NCI-H1694 treated with DMSO at 0.1 percent for 48 hours (cell line): Measurements from ENCODE around the gene MYZAP.

Experiments
- DNase-seq: peaks from one replicate; lab custom pipeline; 2025; lab: John Stamatoyannopoulos, UW

MYZAP gene

DNA sequence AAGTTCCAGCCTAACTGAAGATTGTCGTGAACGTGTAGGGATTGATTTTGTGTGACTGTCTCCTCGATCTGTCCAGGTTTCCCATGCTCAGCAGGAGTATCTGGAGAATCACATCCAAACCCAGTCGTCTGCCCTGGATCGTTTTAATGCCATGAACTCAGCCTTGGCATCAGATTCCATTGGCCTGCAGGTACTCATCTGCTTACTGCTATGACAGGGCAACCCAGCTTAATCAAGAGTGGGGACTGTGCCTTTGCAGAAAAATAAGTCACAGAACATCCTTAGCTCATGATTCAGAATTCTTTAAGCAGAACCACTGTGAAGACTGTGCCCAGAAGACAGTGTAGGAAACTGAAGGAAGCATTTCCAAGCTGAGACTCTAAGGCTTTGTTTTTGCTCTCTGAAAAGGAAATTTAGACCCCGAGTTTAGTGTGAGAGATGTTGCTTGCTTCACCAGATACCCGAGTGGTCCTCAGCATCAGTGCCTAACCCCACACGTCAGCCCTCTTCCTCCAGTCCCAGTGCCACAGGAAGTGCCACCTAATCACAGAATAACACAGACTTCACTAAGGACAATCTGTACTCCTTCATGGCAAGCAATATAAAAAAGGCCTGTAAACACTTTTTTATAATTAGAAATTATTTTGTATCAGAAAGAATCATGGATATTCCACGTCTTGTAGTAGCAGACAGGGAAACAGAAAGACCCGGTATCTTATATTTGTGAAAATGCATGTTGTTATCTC lies 34.2 kb downstream of the MYZAP start:
- DNase-seq: no peak

DNA sequence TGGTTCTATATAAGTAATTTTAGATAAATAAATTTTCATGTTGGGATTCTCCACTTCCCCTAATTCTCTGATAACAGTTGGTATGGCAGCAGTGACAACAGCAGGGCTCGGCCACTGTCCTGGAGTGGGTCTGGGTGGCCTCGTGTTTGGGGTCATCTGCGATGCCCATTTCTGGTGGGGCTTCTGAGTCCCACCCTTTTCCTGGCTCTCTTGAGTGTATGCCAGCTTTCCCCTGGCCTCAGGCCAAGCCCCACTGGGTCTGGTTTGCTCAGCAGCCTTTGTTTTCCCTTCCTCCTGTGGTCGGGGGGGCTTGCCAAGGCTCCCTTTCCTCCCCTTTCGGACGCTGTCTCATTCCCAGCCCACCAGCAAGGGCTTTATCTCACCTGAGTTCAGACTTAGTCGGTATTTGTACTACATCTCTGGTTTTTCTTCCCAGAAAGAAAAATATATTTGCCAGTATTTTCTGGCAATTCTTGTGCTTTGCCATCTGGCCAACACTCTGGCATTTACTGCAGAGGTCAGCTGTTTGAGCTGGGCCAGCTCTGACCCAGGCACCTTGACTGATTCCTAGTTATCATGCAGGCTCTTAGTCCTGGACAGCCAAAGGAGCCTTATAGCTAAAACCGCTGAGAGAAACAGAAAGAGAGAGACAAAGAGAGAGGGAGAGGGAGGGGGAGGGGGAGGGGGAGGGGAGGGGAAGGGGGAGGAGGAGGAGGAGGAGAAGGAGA lies 35.2 kb downstream of the MYZAP start:
- no peak for DNase-seq

DNA sequence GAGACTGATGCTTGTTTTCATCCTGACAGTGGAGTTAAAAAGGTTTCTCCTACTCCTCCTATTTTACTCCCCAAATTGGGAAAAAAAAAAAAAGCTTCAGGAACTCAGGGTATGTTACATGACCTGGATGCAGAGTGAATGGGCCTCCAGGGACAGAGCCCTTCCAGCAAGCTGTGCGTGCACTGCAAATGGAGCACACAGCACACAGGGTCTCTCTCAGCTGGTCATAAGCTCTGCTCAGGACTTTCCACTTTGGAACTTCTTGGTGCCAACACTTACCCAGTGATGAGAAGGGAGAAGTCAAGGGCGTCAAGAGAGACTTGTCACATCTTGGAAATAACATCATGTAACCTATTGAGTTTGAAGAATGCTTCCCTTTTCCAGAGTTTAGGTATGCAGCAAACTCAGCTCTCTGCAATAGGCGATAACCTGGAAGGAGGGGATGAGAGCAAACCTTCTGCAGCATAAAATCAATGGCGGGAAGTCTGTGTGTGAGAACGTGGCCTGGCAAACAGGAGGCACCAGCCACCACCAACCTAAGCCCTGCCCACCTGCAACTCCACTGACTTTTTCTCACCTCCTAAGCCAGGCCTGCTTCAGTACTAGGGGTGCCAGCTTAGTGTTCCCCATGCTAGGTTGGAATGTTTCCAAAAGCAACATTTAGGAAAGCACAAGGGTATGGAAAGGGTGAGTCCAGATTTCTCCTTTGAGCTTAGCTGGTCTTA lies 39.8 kb downstream of the MYZAP start:
- DNase-seq: no peak

DNA sequence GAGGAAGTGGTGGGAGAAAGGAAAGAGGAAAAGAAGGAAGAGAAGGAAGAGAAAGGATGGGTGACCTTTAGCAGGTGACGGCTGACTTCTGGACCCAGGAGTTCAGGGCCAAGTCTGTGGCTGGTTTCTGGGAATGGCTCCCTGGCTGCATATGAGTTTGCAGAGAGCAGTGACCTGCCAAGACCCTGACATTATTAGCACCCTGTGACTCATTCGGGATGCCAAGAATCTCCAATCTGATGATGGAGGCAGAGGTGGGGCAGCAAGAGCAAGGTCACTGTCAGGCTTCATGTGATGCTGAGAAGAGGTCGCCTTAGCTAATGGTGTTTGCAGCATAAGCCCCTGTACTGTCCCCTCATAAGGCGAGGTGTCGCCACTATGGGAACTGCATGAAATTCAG lies 42.6 kb downstream of the MYZAP start:
- no peak for DNase-seq

DNA sequence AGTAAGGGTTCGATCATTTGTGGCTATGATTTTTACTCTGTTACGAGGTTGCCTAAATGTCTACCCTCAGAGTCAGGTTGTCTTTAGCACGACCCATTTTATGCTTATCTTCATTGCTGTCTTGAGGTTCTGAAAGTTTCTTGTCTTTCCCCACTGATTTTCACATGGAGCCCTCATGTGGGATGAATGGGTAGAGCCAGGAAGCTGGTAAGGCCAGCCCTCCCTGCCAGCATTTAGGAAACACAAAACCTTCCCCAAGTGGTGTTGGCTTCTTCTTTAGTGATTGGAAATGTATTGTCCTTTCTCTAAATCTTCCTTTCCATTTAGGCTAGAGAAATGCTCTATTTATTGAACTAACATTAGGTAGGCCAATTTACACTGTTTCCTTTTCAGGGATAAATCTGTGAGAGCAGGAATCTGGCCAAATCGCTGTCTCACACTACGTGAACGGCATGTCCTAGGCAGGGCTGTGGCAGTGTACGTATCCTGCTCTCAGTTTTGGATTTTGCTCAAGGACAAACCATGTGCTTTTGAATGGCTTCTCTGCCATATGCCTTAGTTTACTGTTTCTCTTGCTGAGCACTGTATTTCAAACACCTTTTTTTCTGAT lies 43.7 kb downstream of the MYZAP start:
- no peak for DNase-seq

DNA sequence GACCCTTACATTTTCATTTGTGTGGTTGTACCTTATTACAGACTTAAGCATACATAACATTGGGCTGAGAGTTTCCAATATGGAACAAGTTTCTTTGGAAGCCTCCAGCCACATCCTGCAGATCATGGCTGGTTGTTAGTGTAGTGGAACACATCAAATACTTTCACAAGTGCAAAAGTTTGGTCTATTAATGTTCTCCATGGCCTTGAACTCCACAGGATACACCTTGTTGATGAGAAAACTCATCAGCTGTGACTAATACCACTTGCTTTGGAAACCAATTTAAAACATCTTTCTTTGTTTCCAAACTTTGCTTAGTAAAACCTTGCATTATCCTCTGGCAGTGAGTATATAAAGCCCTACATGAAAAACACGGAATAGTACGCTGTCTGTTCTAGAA lies 46.1 kb downstream of the MYZAP start:
- DNase-seq: no peak

DNA sequence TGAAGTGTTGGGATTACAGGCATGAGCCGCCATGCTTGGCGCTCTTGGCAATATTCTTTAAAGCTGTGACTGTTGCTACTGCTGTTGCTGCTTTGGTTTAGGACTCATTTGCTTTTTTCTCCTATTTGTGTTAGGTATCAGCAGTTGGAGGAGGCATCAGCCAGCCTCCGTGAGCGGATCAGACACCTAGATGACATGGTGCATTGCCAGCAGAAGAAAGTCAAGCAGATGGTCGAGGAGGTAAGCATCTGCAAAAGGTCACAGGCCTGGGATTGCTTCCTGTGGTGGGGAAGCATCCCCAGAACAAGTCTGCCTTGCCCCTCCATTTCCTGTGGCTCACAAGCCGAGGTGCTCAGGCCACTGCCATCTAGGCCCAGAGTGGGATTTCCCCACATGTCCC lies 47.6 kb downstream of the MYZAP start:
- DNase-seq: no peak

DNA sequence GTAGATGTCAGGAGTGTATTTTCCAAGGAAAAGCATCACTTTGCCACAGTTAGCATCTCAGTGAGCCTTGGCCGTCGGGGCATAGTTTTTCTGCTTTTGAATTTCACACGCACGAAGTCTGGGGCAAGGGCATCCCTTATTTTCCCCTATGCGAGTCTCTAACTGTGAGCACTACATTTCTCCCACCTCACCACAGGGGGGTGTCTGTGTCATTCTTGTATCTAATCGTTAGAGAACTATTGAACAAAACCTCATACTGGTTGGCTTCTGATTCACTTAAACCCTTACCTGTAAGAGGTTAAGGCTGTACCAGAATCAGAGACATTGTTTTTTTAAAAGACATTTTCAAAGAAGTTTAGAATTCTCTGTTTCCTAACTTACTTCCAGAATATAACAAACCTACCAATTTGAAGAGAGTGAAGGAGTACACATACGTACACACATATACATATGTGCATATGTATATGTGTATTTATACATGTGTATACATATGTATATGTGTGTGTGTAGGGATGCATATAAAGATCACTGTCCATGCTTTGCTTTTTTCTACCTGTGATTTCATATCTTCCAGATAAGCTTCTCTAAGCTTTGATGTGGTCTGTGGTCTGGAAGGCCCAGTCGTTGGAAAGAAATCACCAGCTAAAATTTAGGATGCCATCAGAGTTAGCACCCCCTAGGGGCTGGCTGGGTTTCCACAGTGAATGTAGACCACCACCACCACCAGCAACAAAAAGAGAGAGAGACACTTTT lies 49.4 kb downstream of the MYZAP start:
- peak; percentile 3 for DNase-seq

DNA sequence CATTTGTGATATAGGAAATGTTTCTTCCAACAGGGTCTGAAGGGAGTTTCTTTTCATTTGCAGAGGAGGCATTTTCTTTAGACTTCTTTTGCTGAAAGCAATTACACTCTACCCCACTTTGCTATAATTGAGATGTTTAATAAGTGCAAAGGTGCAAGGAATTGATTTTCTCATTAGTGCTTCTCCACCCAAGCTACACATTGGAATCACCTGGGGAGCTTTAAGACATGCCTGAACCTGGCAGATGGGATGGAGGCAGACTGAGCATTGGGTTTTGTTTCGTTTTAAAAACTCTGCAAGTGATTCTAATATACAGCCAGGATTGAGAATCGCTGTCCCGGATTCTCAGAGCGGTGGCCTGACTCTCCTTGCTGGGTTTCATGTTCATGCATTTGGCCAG lies 52.1 kb downstream of the MYZAP start:
- DNase-seq: no peak

DNA sequence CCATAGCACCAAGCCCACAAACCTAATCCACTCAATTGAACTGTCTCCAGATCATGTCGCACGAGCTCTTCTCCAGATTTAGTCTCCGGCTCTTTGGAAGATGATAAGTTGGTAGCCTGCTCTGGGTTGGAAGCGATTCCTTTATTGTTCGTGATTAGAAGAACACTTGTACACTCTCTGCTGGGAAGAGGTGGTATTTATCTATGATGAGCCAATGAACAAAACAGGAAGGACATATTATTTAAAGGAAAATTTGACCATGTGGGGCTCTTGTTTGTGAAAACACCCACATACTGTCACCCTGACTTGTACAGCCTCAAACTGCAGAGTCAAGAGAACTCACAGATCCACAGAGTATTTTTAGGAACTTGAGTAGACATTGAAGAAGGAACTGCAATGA lies 54.4 kb downstream of the MYZAP start:
- DNase-seq: no peak

DNA sequence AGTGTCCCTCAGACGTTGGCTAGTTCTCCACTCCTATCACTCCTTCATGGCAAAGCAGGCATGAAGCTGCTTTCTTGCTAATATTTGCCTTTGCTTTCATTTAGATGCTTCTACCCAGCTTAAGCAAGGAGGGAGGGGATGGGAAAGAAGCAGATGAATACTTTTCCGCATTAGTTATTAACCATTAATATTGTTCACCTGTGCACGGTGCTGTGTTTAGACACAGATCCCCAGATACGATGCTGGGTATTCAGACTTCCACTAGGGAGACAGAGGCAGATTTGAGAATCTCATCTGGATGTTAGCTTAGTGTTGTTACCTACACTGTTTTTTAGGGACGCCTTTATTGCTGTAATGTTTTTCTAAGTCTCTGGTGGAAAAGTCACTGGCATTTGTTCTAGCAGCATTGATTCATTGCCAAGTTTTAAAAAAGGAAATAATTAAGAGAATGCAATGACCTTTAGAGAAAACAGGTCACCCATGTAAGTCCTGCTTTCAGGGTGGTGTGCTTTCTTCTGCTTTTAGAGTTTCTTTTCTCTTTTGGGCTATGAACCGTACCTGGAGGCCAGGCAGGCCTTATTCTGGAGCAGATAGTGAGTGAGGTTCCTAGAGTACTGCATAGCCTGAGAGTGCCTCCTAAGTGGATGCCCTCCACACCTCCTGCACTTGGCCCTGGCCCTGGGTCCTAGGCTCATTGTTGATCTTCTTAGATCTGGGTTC lies 55.5 kb downstream of the MYZAP start:
- no peak for DNase-seq

DNA sequence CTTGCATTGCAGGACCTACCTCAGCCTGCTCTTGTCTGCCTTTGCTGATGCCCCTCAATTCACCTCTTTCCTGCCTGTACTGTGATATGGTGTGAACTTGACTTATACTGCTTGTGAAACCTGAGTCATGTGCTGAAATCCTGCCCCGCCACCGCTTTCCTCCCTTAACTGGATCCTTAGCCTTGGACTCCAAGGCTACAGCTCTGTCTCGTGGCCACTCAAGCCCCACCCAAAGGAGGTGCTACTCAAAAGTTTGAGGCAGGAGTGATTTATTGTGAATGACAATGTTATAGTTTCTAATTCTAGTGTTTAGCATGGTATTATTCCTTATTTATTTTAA lies 56.1 kb downstream of the MYZAP start:
- DNase-seq: no peak

DNA sequence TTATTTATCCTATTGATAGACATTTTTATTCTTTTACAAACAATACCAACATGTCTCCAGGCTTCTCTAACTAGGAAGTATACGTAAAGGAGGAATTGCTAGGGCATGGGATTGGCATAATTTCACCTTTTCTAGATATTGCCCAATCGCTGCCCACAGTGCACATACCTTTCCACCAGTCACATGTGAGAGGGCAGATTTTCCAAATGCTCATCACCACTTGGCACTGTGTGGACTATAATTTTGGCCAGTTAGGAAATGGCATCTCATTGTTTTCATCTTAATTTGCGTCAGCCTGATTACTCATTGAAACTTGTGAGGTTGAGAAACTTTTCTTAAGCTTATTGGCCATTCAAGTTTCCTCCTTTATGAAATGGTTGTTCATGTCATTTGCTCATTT lies 57.4 kb downstream of the MYZAP start:
- DNase-seq: no peak

DNA sequence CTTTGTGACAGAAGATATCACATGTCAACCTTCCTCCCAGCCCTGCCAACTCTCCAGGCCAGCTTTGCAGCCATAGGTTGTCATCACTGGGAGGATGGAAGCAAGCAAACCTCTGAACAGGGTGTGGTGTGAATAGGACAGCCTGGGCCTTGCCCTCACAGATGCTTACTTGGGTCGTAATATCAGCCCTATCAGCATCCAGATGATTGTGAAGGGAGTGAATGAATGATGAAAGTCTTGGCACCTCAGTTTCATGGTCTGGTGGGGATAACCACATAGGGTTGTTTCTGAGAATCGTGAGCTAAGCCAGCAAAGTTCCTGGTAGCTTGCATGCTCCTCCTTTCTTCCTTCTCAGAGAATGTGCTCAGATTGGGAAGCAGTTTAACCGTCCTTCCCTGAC lies 59.7 kb downstream of the MYZAP start:
- no peak for DNase-seq

DNA sequence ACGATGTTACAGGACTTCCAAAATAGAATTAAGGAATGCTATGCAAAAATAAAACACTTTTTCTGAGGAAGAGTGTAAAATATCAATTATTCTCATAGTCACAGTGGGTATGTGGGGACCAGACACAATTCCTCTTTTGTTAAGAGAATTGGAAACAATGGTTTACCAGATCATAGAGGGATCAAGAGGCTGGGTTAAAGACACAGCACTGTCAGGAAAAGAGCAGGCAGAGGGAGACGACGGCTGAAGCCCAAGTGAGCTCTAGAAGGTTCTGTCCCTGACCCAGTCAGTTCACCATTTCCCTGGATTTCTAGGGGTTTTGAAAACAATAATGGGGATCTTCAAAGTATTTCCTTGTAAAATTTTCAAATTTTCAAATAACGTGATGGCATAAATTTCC lies 60.8 kb downstream of the MYZAP start:
- no peak for DNase-seq

DNA sequence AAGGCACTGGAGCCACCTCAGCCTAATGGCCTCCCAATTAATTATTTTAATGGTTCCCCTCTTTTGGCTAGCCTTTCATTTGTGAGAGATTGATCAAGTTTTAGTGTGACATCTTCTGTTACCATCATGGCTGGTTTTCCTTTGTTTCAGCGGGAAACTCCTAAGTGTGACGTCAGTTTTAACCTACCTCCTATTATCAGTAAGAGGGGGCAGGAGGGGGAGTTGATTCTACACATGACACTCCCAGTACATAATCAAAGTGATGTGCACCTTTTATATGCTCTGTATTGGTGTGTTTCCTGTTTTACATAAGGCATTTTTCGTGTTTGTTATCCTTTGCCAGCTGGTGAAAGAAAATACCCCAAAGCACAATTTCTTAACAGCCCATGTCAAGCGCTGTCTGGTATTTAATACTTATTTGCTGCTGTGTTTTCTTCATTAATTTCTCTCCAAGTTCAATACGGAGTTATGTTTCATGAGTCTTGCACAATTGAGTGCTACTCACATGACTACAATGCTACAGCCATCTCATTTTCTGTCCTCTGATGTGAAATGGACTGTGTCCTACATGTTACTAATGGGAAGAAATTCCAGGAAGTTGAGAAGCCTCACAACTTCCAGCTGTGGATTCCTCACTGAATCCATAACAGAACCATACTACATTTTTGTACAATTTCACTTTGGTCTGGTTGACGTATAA lies 62.6 kb downstream of the MYZAP start:
- DNase-seq: no peak

DNA sequence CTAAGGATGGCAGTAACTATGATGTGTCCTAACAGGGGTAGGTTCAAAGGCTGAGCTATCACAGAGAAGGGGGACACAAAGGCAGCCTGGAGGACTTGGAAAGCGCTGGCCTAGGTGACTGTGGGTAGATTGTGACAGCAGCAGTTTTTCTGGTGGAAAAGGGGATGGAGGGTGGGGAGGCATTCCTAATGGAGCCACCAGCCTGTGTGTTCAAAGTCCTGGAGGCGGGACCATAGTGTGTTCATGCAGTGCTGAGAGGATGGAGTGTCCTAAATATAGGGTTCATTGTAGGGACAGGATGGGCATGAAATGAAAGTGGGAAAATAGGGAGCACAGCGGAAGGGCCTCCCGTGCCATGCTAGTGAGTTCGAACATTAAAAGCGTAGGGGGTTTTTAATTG lies 63.3 kb downstream of the MYZAP start:
- no peak for DNase-seq

DNA sequence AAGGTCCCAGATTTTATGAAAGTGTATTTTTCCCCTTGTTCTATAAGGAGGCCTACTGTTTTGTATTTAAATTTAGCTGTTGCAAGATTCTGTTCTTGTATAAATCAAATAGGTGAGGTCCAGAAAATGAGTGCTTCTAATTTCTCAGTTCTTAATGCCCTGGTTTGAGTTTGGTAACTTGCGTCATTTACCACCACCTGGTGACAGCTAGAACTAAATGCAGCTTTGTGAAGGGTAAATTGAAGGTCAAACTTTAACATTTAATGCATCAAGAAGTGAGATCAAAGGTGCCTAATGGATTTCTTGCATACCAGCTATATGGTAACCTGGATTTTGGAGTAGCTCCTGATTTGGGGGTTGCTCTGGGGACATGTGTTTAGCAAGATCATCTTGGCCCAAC lies 64.1 kb downstream of the MYZAP start:
- DNase-seq: no peak

DNA sequence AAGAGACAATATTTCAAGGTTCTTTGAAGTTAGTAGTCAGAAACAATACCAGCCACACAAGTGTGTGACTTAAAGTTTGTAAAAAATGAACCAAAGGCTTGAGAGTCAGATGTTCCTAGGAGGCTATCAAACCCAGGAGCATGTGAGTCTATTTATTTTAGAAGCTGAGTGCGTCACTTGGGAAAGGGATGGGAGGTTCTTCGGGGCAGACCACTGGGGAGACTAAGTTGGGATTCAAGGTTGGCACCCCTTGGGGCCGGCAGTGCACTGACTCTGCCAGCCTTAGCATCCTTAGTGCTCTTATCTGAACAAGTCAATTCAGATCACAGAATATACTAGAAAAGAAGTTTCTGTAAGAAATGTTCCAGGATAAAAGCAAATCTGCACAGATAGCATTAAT lies 64.7 kb downstream of the MYZAP start:
- no peak for DNase-seq

DNA sequence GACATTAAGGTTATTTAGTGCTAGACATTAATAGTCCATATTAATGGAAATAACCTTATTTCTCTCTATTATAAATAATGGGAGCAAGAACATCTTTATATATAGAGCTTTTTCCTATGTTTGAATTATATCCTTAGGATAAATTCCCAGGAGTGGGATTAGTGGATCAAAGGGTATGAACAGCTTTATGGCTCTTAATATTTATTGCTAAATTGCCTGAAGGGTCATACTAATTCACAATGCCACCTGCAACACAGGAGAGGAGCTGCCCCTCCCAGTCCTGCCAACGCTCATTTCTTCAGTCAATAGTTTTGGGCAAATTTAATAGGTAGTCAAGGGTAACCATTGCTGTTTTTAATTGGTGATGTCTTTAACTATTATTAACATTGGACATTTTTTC lies 65.9 kb downstream of the MYZAP start:
- no peak for DNase-seq
